H1 (cell line): ENCODE results near the gene LINC01488. TPM values are rescaled to one million over a fixed set of nuclear protein-coding genes. Genes with fewer than 3 reads are reported as not detected.

Experiments
- CTBP2 ChIP-seq: IDR thresholded peaks from 2 replicates; pipeline ENCODE4 v1.7.0; 2011; ENCODE audit warnings: borderline replicate concordance, mild to moderate bottlenecking, moderate library complexity, mixed read lengths, low read length; ENCODE audit not compliant: insufficient read depth, insufficient read length
- E2F6 ChIP-seq: IDR thresholded peaks from 2 replicates; pipeline ENCODE4 v1.6.1; 2012; ENCODE audit warnings: inconsistent platforms
- FOSL1 ChIP-seq: IDR thresholded peaks from 2 replicates; pipeline ENCODE4 v1.6.1; 2011; ENCODE audit warnings: mild to moderate bottlenecking, low read depth, low read length, moderate library complexity; ENCODE audit not compliant: insufficient read depth
- KDM1A ChIP-seq: fragments of 200-600, 300-600 bp; sonication (generic); IDR thresholded peaks from 2 replicates; pipeline ENCODE4 v1.7.1; 2016; ENCODE audit warnings: mild to moderate bottlenecking, low read length, borderline replicate concordance
- MAFK ChIP-seq: IDR thresholded peaks from 2 replicates; pipeline ENCODE4 v1.6.1; 2012; ENCODE audit warnings: low read depth, mild to moderate bottlenecking, improper control_type of control experiment, low read length
- POU5F1 ChIP-seq: IDR thresholded peaks from 2 replicates; pipeline ENCODE4 v1.6.1; 2011; ENCODE audit warnings: low read depth, mild to moderate bottlenecking, low read length, moderate library complexity
- RNF2 ChIP-seq: fragments of 200-900, 300-1000 bp; sonication (generic); IDR thresholded peaks from 2 replicates; pipeline ENCODE4 v1.7.1; 2016; ENCODE audit warnings: borderline replicate concordance, low read depth, mild to moderate bottlenecking, antibody characterized with exemption, low read length; ENCODE audit not compliant: poor library complexity, severe bottlenecking; ENCODE audit errors: missing control alignments
- SIX5 ChIP-seq: IDR thresholded peaks from 2 replicates; pipeline ENCODE4 v1.6.1; 2011; ENCODE audit warnings: mild to moderate bottlenecking, low read depth, low read length
- TBP ChIP-seq: IDR thresholded peaks from 2 replicates; pipeline ENCODE4 v1.6.1; 2011; ENCODE audit warnings: low read depth, low read length, improper control_type of control experiment
- polyA plus RNA-seq, 7 experiments: library from polyadenylated mRNA; depleted of rRNA in 3 of 7; stranded (reverse) in 5 of 7; unstranded in 2 of 7; fragments of >200 nt in 5 of 7; fragments of 200-250 nt in 2 of 7; gene quantifications; 1 replicate in 5 of 7; 2 replicates in 1 of 7; 4 replicates in 1 of 7; pipeline versions ENCODE4 v1.2.1 to v1.2.3, GENCODE V29; 2011 to 2013; ENCODE audit warnings: missing spikeins in 2 of 7, mixed read lengths in 2 of 7
- total RNA-seq: library from RNA; stranded (reverse); fragmentation: NEBNext Ultra II Directional; extraction: Animal tissue kit (Norgen Biotek cat#: 25700); gene quantifications from 2 replicates; pipeline ENCODE4 v1.2.1, GENCODE V29; 2021

Gene LINC01488
- total and polyA plus RNA-seq, 2 of the 8 experiments (the other 6 are each of a cell fraction or from before 2014, with no cell fraction given) = not detected

GRCh38 chr11:69501891-69502860 is 20.7 kb downstream of the LINC01488 start (continued):
- TF ChIP-seq E2F6 (no peak), RNF2 (no peak), KDM1A (no peak), FOSL1 (no peak), POU5F1 (no peak), TBP (no peak), MAFK (no peak), SIX5 (no peak), CTBP2 (no peak)
